ENCODE data around the gene RAB7A. TPM values are rescaled to one million over a fixed set of nuclear protein-coding genes. Genes with fewer than 3 reads are reported as not detected.

The RAB7A gene
- total and polyA plus RNA-seq, 2 donors (not counting 1 experiment from before 2014, with no cell fraction given): 62.7 to 138 TPM

GRCh38 chr3:128701342-128702212, 24.4 kb upstream of the RAB7A start:
- WGBS (ENCODE audit: insufficient coverage): 91% methylated on average over 3 of the region's 11 CpGs
- no peak overlapping the region for H3K9ac ChIP-seq (ENCODE audit: low read length)
- no peak overlapping the region for H3K27ac Mint-ChIP-seq
- H3K79me2 ChIP-seq (ENCODE audit: control insufficient read depth, insufficient read depth, low read length): no peaks in the 10 kb centered on the region
- no peaks in the 10 kb centered on the region for H3K36me3 ChIP-seq (replicated peaks in 1 of 2; ENCODE audit: control extremely low read depth in 1 of 2, control insufficient read depth in 1 of 2, extremely low read depth in 1 of 2, insufficient read depth in 2 of 2, low read length in 1 of 2)
- no peaks in the 10 kb centered on the region for H3K27me3 Mint-ChIP-seq
- no peaks in the 10 kb centered on the region for H3K9me3 ChIP-seq (ENCODE audit: control extremely low read depth in 1 of 3, control insufficient read depth in 2 of 3, insufficient read depth in 1 of 3, low read length in 2 of 3)
- no peak overlapping the region for H2AFZ ChIP-seq (ENCODE audit: insufficient read depth, low read depth, low read length, poor library complexity, severe bottlenecking)
- intact Hi-C loops (cut with micrococcal nuclease): no loop called here
- H3K9me3 Mint-ChIP-seq (ENCODE audit: insufficient read depth): no peaks in the 10 kb centered on the region
- TF ChIP-seq CTCF (IDR thresholded peaks at IDR 0.05) (no peak), EZH2 (IDR thresholded peaks at IDR 0.05; ENCODE audit: borderline replicate concordance, insufficient read depth, low read depth, low read length, poor library complexity, severe bottlenecking) (no peak)
- ChIA-PET CTCF (no interaction called here), POLR2A (no interaction called here)
- H3K4me3 ChIP-seq (ENCODE audit: control extremely low read depth in 1 of 5, extremely low read depth in 1 of 5, insufficient read depth in 1 of 5, low read depth in 2 of 5, low read length in 4 of 5): no peak overlapping the region
- DNase-seq: no peak
- no peak overlapping the region for H3K4me2 ChIP-seq (replicated peaks; ENCODE audit: low read depth, low read length, poor library complexity, severe bottlenecking)
- H3K4me1 Mint-ChIP-seq: peaks cover 3% of the 10 kb centered on the region
- H3K4me1 ChIP-seq (ENCODE audit: control insufficient read depth in 2 of 2, insufficient read depth in 2 of 2, low read length in 2 of 2): peaks cover 3 to 9% of the 10 kb centered on the region in 2 donors
- H3K27me3 ChIP-seq (replicated peaks in 1 of 4; ENCODE audit: control extremely low read depth in 1 of 4, control insufficient read depth in 3 of 4, insufficient read depth in 4 of 4, low read length in 3 of 4): peaks cover 0 to 5% (median 0%) of the 10 kb centered on the region in 4 experiments
- H3K4me3 Mint-ChIP-seq: no peak overlapping the region
- no peak for ATAC-seq (ENCODE audit: low read depth)
- no peak overlapping the region for H3K27ac ChIP-seq (ENCODE audit: low read length in 2 of 2)
- no peaks in the 10 kb centered on the region for H4K20me1 ChIP-seq (ENCODE audit: control insufficient read depth, insufficient read depth, low read length, poor library complexity, severe bottlenecking)

- intact Hi-C loops (cut with micrococcal nuclease): no loop called here
- no peaks in the 10 kb centered on the region for H4K20me1 ChIP-seq (ENCODE audit: control insufficient read depth, insufficient read depth, low read length, poor library complexity, severe bottlenecking)
- no peaks in the 10 kb centered on the region for H3K36me3 ChIP-seq (replicated peaks in 1 of 2; ENCODE audit: control extremely low read depth in 1 of 2, control insufficient read depth in 1 of 2, extremely low read depth in 1 of 2, insufficient read depth in 2 of 2, low read length in 1 of 2)
- H3K4me2 ChIP-seq (replicated peaks; ENCODE audit: low read depth, low read length, poor library complexity, severe bottlenecking): no peak overlapping the region
- no peaks in the 10 kb centered on the region for H3K79me2 ChIP-seq (ENCODE audit: control insufficient read depth, insufficient read depth, low read length)
- no peak overlapping the region for H3K9ac ChIP-seq (ENCODE audit: low read length)
- no peak overlapping the region for H2AFZ ChIP-seq (ENCODE audit: insufficient read depth, low read depth, low read length, poor library complexity, severe bottlenecking)
- 87% methylated on average over 3 of the region's 3 CpGs for WGBS (ENCODE audit: insufficient coverage)
- no peak overlapping the region for H3K27ac ChIP-seq (ENCODE audit: low read length in 2 of 2)
- H3K4me3 Mint-ChIP-seq: no peak overlapping the region
- peaks cover 2% of the 10 kb centered on the region for H3K4me1 Mint-ChIP-seq
- TF ChIP-seq CTCF (IDR thresholded peaks at IDR 0.05) (no peak), EZH2 (IDR thresholded peaks at IDR 0.05; ENCODE audit: borderline replicate concordance, insufficient read depth, low read depth, low read length, poor library complexity, severe bottlenecking) (no peak)
- no peaks in the 10 kb centered on the region for H3K27me3 Mint-ChIP-seq
- H3K4me3 ChIP-seq (ENCODE audit: control extremely low read depth in 1 of 5, extremely low read depth in 1 of 5, insufficient read depth in 1 of 5, low read depth in 2 of 5, low read length in 4 of 5): no peak overlapping the region
- H3K4me1 ChIP-seq (ENCODE audit: control insufficient read depth in 2 of 2, insufficient read depth in 2 of 2, low read length in 2 of 2): peaks cover 3 to 9% of the 10 kb centered on the region in 2 donors
- DNase-seq (no peak), ATAC-seq (ENCODE audit: low read depth) (no peak)
- H3K9me3 Mint-ChIP-seq (ENCODE audit: insufficient read depth): no peaks in the 10 kb centered on the region
- H3K27me3 ChIP-seq (replicated peaks in 1 of 4; ENCODE audit: control extremely low read depth in 1 of 4, control insufficient read depth in 3 of 4, insufficient read depth in 4 of 4, low read length in 3 of 4): peaks cover 0 to 5% (median 0%) of the 10 kb centered on the region in 4 experiments
- POLR2A ChIA-PET: interaction anchor here (0.7 kb wide), 1 partner anchor 1312 kb away, joined by 3 read pairs; no protein-coding TSS in a partner anchor
- H3K27ac Mint-ChIP-seq: no peak overlapping the region
- CTCF ChIA-PET: no interaction called here
- no peaks in the 10 kb centered on the region for H3K9me3 ChIP-seq (ENCODE audit: control extremely low read depth in 1 of 3, control insufficient read depth in 2 of 3, insufficient read depth in 1 of 3, low read length in 2 of 3)
Observed at GRCh38 chr3:128702391-128702790, 23.6 kb upstream of the RAB7A start.

Data from B cell (primary cell).